ENCODE measurements around the gene HS3ST4.
"Not testable (repeated sequence)": the region's sequence is repeated elsewhere in the genome, so short reads cannot be mapped to it uniquely, and the experiment has no call there.

HS3ST4 gene

GRCh38 chr16:26015776-26016175 lies 324.0 kb downstream of the HS3ST4 start:
- DNase-seq, result no peak

GRCh38 chr16:26016989-26017388 lies 325.2 kb downstream of the HS3ST4 start:
- no peak for DNase-seq

DNA sequence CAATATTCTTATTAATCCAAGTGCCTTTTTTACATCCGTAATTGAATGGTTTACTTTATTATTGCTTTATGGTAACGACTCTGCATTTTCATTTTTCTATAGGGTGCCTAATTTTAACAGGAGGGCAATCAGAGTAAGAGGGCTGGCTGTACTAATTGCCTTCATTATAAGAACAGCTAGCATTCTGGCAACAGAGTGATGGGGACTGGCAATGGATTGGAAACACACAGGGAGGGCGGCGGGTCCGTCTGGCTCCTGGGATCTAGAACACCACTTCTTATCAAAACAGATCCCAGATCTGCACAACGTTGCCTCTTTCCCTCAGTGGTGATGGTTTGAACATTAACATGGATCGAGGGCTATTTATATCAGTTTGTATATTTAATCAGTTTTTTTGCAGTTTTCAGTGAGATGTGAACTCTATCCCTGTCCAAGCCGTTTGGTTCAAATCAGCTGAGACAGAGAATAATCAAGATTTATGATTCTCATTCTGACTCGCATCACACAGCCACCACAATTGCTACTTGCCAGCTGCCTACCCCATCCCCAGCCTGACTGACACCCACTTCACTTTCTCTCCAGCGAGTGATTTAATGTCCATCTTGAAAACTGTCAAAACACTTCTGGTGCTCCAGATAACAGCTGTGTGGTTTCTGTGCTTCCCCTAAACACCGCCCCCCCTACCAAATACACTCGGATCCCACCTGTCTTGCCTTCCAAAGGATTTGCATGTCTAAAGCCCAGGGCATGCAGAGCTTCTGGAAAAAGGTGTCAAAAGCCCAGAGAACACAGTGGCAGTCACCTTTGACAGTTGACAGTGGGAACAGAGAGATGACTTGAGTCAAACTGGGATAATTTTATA lies 327.9 kb downstream of the HS3ST4 start:
- DNase-seq, result no peak

GRCh38 chr16:26026709-26027450 lies 335.1 kb downstream of the HS3ST4 start:
- DNase-seq, result no peak

DNA sequence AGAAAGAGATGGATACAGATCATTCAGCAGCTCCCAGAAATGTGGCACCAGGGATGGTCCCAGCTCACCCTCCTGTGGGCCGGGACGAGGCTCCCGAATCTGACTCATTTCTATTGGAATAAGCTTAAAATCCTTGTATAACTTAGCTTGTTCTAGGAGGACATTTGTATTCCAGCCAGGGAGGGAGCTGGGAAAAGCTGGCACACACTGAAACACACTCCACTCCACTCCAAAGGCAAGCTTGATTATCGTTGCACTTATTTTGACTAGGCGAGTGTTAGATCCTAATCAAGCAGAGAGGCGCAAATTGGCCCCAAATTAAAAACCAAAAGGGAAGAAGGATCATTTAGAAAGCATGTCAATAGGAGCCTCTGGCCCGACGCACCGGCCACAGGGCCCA lies 339.5 kb downstream of the HS3ST4 start:
- no peak for DNase-seq

DNA sequence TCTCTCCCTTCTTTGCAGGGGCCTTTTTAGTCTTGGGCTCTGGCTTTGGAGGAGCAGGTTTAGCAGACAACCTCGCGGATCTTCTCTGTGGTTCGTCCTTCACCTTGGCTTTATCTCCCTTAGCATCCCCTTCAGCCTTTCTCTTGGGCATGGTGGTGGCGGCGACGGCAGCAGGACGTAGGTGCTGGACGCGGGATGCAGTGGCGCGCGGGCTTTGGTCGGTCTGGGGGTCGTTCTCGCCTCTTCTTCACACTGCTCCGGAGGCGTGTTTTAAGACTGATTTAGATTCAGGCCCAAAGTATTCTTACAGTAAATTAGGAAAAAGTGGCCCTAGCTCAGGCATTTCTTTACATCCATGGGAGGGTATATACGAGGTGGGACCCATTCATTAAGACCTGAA lies 340.9 kb downstream of the HS3ST4 start:
- DNase-seq, result not testable (repeated sequence)

GRCh38 chr16:26041952-26042668 lies 350.4 kb downstream of the HS3ST4 start:
- DNase-seq, result no peak

- DNase-seq, result no peak
Measured at GRCh38 chr16:26050472-26050871, 358.7 kb downstream of the HS3ST4 start.

GRCh38 chr16:26051063-26051462 lies 359.3 kb downstream of the HS3ST4 start:
- no peak for DNase-seq

DNA sequence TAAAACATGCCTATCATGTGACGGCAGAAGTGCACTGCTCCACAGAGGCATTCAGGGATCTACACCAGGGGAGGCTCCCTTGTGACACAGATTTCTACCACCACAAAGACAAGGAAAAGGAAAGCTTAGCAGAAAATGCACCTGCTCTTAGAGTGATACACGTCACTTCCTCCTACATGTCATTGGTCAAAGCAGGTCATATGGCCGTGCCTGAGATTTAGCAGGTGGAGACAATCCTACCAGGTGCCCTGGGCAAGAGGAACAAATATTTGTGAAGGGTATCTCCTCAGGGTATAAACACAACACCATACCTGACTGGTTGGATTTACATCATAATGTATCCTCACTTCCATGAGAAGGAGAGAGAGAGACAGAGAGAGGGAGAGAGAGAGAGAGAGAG lies 362.1 kb downstream of the HS3ST4 start:
- DNase-seq, result no peak

DNA sequence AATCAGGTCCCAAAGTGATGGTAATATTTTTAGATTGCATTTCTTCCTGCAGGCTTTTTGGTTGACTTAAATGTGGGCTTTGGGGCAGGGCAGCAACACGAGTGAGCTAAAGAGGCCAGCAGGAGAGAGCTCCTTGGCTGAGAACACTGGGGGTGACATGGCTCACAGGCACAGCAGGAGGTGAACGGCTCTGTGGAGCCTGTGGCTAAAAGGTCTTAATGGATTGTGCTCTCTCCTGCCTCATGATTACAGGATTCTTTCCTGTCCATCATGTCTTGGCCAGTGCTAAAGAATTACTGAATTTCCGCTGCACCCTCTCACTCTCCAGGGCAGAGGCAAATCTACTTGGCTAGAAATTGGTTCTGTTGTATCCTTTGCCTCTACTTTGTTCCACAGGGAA lies 366.6 kb downstream of the HS3ST4 start:
- no peak for DNase-seq

- no peak for DNase-seq
Measured at GRCh38 chr16:26070302-26071100, 378.7 kb downstream of the HS3ST4 start.

DNA sequence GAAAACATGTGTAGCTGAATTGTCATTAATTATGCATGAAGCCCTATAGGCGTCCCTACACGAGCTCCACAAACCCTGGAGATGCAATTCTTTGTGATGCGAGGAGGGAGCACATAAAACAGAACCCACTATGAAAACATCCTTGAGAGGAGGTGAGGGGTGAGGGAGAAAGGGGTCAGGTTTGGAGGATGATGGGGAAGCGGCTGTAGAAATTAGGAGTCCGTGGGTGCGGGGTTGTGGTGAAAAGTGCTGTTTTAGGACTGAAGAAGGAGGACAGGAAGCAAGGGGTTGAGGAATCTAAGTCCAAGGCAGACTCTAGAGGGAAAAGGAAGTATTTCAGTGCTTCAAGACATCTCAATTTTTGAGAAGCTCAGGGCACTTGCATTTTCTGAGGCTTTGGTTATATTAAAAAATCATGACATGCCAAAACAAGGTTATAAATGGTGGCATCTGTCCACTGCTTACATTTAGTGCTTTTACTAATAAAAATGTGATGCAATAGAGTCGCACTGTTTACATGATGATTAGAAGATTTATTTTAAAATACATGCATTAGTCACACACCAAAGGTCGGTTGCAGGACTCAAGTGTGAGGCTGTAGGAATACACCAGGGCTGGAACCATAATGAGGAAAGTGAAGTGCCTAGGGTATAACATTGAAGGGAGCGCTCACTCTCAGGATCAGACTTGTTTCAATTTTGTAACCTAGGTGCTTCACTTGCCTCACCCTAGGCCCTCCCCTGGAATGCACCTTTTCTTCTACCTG lies 379.5 kb downstream of the HS3ST4 start:
- DNase-seq, result no peak

DNA sequence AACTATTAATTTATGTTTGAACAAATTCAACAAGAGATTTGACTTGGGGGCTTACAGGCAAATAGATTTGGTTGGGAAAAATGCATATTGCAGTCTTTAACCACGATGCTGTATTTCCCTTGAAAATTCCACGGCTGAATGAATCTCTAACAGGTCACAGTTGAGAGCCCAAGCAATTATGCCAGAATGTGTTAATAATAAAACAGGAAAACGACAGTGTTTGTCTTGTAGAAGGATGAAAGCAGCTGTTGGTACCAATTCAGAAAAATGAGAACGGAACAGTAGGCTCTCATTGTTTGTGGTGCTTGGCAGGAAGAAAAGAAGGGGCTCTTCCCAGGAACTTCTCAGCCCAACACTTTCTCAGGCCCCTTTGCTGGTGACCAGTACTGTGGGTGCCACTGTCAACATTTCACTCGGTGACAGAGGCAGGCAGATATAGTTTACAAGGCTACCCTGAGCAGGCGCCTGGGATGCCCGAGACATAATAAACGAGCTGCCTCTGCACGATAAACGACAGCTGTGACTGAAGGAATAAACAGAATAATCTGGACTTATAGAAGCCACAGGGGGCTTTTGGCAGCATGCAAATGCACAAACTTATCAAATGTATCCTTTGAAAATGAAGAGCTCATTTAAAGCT lies 387.1 kb downstream of the HS3ST4 start:
- no peak for DNase-seq

GRCh38 chr16:26087091-26087490 lies 395.3 kb downstream of the HS3ST4 start:
- DNase-seq, result no peak

DNA sequence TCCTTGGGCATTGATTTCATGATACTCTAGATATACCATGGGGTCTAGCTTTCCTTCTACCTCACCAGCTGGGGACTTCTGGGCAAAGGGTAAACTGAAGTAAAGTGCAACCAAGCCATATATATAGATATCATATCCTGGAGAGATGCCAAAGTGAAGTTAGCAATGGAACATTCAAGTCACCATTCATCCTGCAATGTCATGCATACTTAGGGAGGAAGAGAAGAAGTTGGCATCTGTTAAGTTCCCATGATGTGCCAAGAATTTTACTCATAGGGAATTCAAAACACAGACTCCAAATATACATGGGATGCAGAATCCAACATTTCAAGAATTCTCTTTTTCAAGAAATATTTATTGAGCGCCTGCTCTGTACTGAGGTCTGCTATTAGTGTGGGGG lies 399.8 kb downstream of the HS3ST4 start:
- no peak for DNase-seq

GRCh38 chr16:26098206-26098605 lies 406.4 kb downstream of the HS3ST4 start:
- DNase-seq, result not testable (repeated sequence)

DNA sequence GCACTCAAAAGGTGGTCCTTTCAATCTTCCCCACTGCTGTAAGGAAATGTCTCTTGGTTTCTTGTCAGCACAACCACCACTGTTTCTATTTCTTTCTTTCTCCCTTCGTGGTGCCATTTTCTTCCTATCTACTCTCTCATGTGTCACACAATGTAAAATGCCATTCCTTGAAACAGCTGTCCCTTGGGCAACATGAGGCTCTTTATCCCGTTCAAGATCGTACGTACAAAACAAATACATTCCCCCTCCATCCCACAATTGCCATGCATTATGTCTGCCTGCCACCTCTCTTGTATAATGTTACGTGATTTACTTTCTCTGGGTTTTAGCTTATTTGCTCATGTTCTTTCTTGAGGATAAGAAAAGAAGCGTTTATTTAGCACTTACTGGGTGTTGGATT lies 410.6 kb downstream of the HS3ST4 start:
- DNase-seq, result no peak

GRCh38 chr16:26108836-26109505 lies 417.2 kb downstream of the HS3ST4 start:
- DNase-seq, result no peak

GRCh38 chr16:26111900-26112299 lies 420.1 kb downstream of the HS3ST4 start:
- no peak for DNase-seq

GRCh38 chr16:26118575-26118974 lies 426.8 kb downstream of the HS3ST4 start:
- no peak for DNase-seq
